B cell (primary cell): ENCODE results near the gene FHIT.

ENCODE experiments used
- CTCF ChIP-seq: fragments of 200-600 bp; IDR thresholded peaks from one replicate; pipeline ENCODE4 v1.8.0; 2022; ENCODE audit warnings: antibody characterized with exemption, mild to moderate bottlenecking
- EZH2 ChIP-seq: IDR thresholded peaks from 2 replicates; pipeline ENCODE4 v1.6.1; 2012; ENCODE audit warnings: borderline replicate concordance, low read depth, mild to moderate bottlenecking, moderate library complexity, low read length; ENCODE audit not compliant: insufficient read depth, poor library complexity, severe bottlenecking

DNA sequence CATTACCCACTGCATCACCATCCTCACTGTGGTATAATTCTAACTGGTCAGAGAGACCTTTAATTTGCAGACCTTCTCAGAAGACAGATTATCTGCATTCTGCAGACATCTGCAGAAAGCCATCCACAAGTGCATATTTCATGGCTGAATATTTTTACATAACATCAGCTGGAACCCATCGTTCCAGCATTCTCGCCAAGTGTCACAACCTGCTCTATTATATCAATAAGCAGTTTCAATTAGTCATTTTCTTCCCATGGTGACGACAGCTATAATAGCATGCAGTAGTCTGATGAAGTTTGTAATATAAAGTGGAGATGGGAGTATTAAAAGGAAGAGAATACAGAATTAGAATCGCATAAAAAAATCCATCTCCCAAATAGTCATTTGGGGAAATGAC, 334.7 kb downstream of the FHIT start:
- TF ChIP-seq CTCF (no peak), EZH2 (no peak)
